SK-N-SH (cell line): ENCODE results near the gene KCNK4. TPM values are rescaled to one million over a fixed set of nuclear protein-coding genes. Genes with fewer than 3 reads are reported as not detected.

Experiments used
- CTCF ChIA-PET: fragments of 300-600, 350-600 bp; formaldehyde crosslinking; extraction: SDS; loops from one replicate; lab custom pipeline; 2021; lab: Yijun Ruan, JAX
- POLR2A ChIA-PET: fragments of 350-600 bp; sonication (Branson Sonifier 250); formaldehyde crosslinking; extraction: SDS; loops from one replicate; lab custom pipeline; 2020; ENCODE audit warnings: antibody characterized with exemption, inconsistent platforms; lab: Yijun Ruan, JAX
- DNase-seq: peaks from one replicate; pipeline ENCODE4 v3.0.0; 2012
- H2AFZ ChIP-seq: fragments of 200-600 bp; sonication (generic); 2 replicates; pipeline ENCODE4 v1.8.1; 2016; ENCODE audit warnings: antibody characterized with exemption, mild to moderate bottlenecking, low read depth
- H3F3A ChIP-seq: fragments of 200-600 bp; sonication (generic); replicated peaks from 2 replicates; pipeline ENCODE3; 2016; ENCODE audit warnings: antibody characterized with exemption, mild to moderate bottlenecking; ENCODE audit not compliant: insufficient read depth
- H3K27ac ChIP-seq, 2 experiments: fragments of 200-500 bp in 1 of 2; fragments of 200-600 bp in 1 of 2; sonication (Bioruptor generic) in 1 of 2; sonication (generic), shearing (Covaris generic) in 1 of 2; 2 replicates each; pipeline versions ENCODE4 v1.5.1 to v1.6.1; 2014 to 2016; ENCODE audit warnings: low read depth in 2 of 2, inconsistent platforms in 1 of 2, low read length in 1 of 2, mild to moderate bottlenecking in 1 of 2, mixed read lengths in 1 of 2
- H3K27me3 ChIP-seq: fragments of 200-600 bp; sonication (generic), shearing (Covaris generic); 2 replicates; pipeline ENCODE4 v1.6.1; 2016; ENCODE audit warnings: mixed run types; ENCODE audit not compliant: insufficient read depth
- H3K36me3 ChIP-seq, 2 experiments: fragments of 200-500 bp in 1 of 2; fragments of 200-600 bp in 1 of 2; sonication (Bioruptor generic) in 1 of 2; sonication (generic) in 1 of 2; replicated peaks in 1 of 2; 2 replicates each; pipeline versions ENCODE3 to v1.5.1; 2014 to 2016; ENCODE audit warnings: low read length in 1 of 2, mild to moderate bottlenecking in 1 of 2; ENCODE audit not compliant: insufficient read depth in 2 of 2, control insufficient read depth in 1 of 2
- H3K4me1 ChIP-seq, 2 experiments: fragments of 200-500 bp in 1 of 2; fragments of 200-600 bp in 1 of 2; sonication (Bioruptor generic) in 1 of 2; sonication (generic), shearing (Covaris generic) in 1 of 2; 2 replicates each; pipeline versions ENCODE4 v1.5.1 to v1.6.1; 2014 to 2016; ENCODE audit warnings: low read depth in 1 of 2, low read length in 1 of 2, mixed run types in 1 of 2; ENCODE audit not compliant: insufficient read depth in 2 of 2, control insufficient read depth in 1 of 2
- H3K4me2 ChIP-seq: fragments of 200-600 bp; sonication (generic), shearing (Covaris generic); 2 replicates; pipeline ENCODE4 v1.6.1; 2017; ENCODE audit warnings: mixed run types
- H3K4me3 ChIP-seq, 2 experiments: fragments of 200-500 bp in 1 of 2; fragments of 200-600 bp in 1 of 2; sonication (Bioruptor generic) in 1 of 2; sonication (generic), shearing (Covaris generic) in 1 of 2; 2 replicates each; pipeline versions ENCODE4 v1.5.1 to v1.8.1; 2014 to 2016; ENCODE audit warnings: low read depth in 2 of 2, inconsistent platforms in 1 of 2, low read length in 1 of 2, mild to moderate bottlenecking in 1 of 2, mixed read lengths in 1 of 2, moderate library complexity in 1 of 2
- H3K79me2 ChIP-seq: fragments of 200-600 bp; sonication (generic); 2 replicates; pipeline ENCODE4 v1.8.1; 2017; ENCODE audit warnings: mild to moderate bottlenecking; ENCODE audit not compliant: insufficient read depth
- H3K9ac ChIP-seq: fragments of 200-600 bp; sonication (generic); 2 replicates; pipeline ENCODE4 v1.6.1; 2017; ENCODE audit warnings: mixed run types
- H3K9me2 ChIP-seq: fragments of 200-600 bp; sonication (generic); 2 replicates; pipeline ENCODE4 v1.6.1; 2017; ENCODE audit warnings: mixed run types
- H3K9me3 ChIP-seq: fragments of 200-600 bp; sonication (generic); 2 replicates; pipeline ENCODE4 v1.6.1; 2017; ENCODE audit warnings: mixed run types, mild to moderate bottlenecking, moderate library complexity
- H4K20me1 ChIP-seq: fragments of 200-600 bp; sonication (generic); 2 replicates; pipeline ENCODE4 v1.6.1; 2017; ENCODE audit warnings: mild to moderate bottlenecking, mixed run types; ENCODE audit not compliant: insufficient read depth
- CHD2 ChIP-seq: fragments of 150-350 bp; IDR thresholded peaks from 2 replicates; pipeline ENCODE4 v1.6.1; 2018; ENCODE audit warnings: low read length; ENCODE audit not compliant: partially characterized antibody
- FOSL2 ChIP-seq: IDR thresholded peaks from 2 replicates; pipeline ENCODE4 v1.4.0; 2012; ENCODE audit warnings: low read depth, mild to moderate bottlenecking, moderate library complexity, borderline replicate concordance
- GABPA ChIP-seq: IDR thresholded peaks from 2 replicates; pipeline ENCODE4 v1.4.0; 2012; ENCODE audit warnings: low read depth, mild to moderate bottlenecking
- JUND ChIP-seq: IDR thresholded peaks from 2 replicates; pipeline ENCODE4 v1.4.0; 2012
- MEF2A ChIP-seq: IDR thresholded peaks from 2 replicates; pipeline ENCODE4 v1.4.0; 2012; ENCODE audit warnings: low read depth, borderline replicate concordance
- NFIC ChIP-seq: IDR thresholded peaks from 2 replicates; pipeline ENCODE4 v1.4.0; 2012; ENCODE audit warnings: borderline replicate concordance
- RAD21 ChIP-seq: IDR thresholded peaks from 2 replicates; pipeline ENCODE4 v1.6.1; 2012; ENCODE audit warnings: mild to moderate bottlenecking, low read length
- RCOR1 ChIP-seq: fragments of 150-350 bp; IDR thresholded peaks from 2 replicates; pipeline ENCODE4 v1.6.1; 2017; ENCODE audit warnings: antibody characterized with exemption, low read length
- RFX5 ChIP-seq: IDR thresholded peaks from 2 replicates; pipeline ENCODE4 v1.6.1; 2012; ENCODE audit warnings: mild to moderate bottlenecking, improper control_type of control experiment, low read length
- RXRA ChIP-seq: IDR thresholded peaks from 2 replicates; pipeline ENCODE4 v1.4.0; 2012; ENCODE audit warnings: low read depth, mild to moderate bottlenecking, borderline replicate concordance
- SIN3A ChIP-seq: IDR thresholded peaks from 2 replicates; pipeline ENCODE4 v1.6.1; 2012; ENCODE audit warnings: low read depth, mild to moderate bottlenecking, low read length, moderate library complexity, borderline replicate concordance
- YY1 ChIP-seq: IDR thresholded peaks from 2 replicates; pipeline ENCODE4 v1.4.0; 2012; ENCODE audit warnings: low read depth, mild to moderate bottlenecking
- WGBS: methylation state at CpG from one replicate; pipeline ENCODE4 v1.1.6; 2017; ENCODE audit warnings: low lambda C conversion rate; 5-methylcytosine and 5-hydroxymethylcytosine counted together
- polyA plus RNA-seq, 3 experiments: library from polyadenylated mRNA; depleted of rRNA; stranded (reverse); fragments of >200 nt; gene quantifications; 2 replicates each; pipeline ENCODE4 v1.2.3, GENCODE V29; 2012
- TF ChIP-seq, protein P1 (sequence below): fragments of 200-600 bp; sonication (generic); IDR thresholded peaks from 2 replicates; pipeline ENCODE4 v1.6.1; 2017; ENCODE audit warnings: antibody characterized with exemption, mild to moderate bottlenecking, moderate library complexity
- TF ChIP-seq, protein P2 (sequence below): IDR thresholded peaks from 2 replicates; pipeline ENCODE4 v1.6.1; 2012; ENCODE audit warnings: mild to moderate bottlenecking, low read depth, low read length, moderate library complexity
- TF ChIP-seq, protein P3 (sequence below): fragments of 150-350 bp; IDR thresholded peaks from 2 replicates; pipeline ENCODE4 v1.6.1; 2017; ENCODE audit warnings: antibody characterized with exemption, low read length, low read depth, borderline replicate concordance

The KCNK4 gene
- polyA plus RNA-seq, 1 of the 3 experiments (the other 2 are of a cell fraction), result 0.16 TPM

DNA sequence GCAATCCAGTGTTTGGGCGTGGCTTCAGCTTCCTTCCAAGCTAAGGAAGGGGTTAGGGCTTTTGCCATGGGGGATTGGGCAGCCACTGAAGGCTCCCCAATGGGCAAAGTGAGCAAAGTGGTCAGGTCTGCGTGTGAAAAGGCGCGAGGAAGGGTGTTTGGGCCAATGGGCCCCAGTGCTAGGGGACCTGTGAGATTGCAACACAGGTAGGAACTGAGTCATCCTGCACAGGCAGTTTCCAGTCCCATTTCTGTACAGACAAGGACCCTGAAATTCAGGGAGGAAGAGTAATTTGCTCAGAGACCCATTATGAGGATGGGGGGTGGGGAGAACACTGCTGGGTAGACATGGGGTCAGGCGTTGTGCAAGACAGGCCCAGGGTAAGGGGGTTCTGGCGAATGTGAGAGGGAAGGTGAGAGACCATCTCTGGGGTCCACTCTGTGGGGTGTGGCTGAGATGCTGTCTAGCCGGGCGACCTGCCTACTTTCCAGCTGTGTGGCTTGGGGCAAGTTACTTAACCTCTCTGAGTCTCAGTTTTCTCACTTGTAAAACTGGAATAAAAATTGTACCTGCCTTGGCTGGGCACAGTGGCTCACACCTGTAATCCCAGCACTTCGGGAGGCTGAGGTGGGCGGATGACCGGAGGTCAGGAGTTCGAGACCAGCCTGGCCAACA is 56.2 kb downstream of the KCNK4 start:
- Histone ChIP-seq H3K27ac (no peak overlapping the region), H3K79me2 (no peaks in the 10 kb centered on the region), H3K4me3 (no peak overlapping the region), H4K20me1 (no peaks in the 10 kb centered on the region), H3K36me3 (no peaks in the 10 kb centered on the region), H3F3A (no peaks in the 10 kb centered on the region), H3K9me2 (no peaks in the 10 kb centered on the region), H3K9me3 (no peaks in the 10 kb centered on the region), H3K4me2 (no peak overlapping the region), H3K4me1 (no peaks in the 10 kb centered on the region; a peak in 1 of 4 replicates), H3K27me3 (no peaks in the 10 kb centered on the region), H2AFZ (no peak overlapping the region), H3K9ac (no peak overlapping the region)
- CTCF ChIA-PET, result no interaction called here
- DNase-seq, result peak; percentile 14
- 80% methylated on average over 12 of the region's 12 CpGs for WGBS
- POLR2A ChIA-PET, result no interaction called here
- TF ChIP-seq CHD2, result no peak
- TF ChIP-seq MEF2A, result no peak
- TF ChIP-seq RXRA, result no peak
- TF ChIP-seq SIN3A, result no peak

DNA sequence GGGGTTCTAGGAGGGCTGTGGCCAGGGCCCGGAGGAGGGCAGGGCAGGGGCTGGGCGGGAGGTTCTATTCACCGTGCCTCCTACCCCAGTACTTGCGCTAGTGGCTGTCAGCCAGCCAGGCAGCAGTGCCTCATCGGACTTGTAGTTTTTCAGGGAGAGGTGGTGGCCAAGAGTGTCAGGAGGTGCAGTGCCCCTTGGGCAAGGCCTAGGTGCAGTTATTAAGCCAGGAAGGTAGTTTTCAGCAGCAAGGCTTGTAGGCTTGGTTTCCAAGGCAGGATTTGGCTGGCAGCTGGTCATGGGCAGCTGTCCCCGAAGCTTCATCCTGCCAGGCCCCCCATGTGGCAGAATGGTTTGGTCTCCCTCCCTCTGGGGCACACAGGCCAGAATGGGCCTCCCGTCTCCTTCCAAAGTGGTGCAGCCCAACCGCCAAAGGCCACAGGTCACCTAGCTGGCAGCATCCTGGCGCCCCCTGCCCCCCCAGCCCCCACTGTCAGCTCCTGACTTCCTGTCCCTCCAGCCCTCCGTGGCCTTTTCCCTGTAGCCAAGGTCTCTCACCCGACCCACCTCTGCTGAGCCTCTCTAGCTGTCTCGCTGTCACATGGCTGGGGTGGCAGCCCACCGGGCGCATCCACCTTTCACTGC is 57.4 kb downstream of the KCNK4 start:
- no peak overlapping the region for H3K9ac ChIP-seq
- no peak for TF ChIP-seq RAD21
- no peaks in the 10 kb centered on the region for H3K79me2 ChIP-seq
- no peak overlapping the region for H2AFZ ChIP-seq
- H3K27me3 ChIP-seq, result no peaks in the 10 kb centered on the region
- no peaks in the 10 kb centered on the region for H4K20me1 ChIP-seq
- no peak overlapping the region for H3K4me2 ChIP-seq
- ChIA-PET POLR2A (no interaction called here), CTCF (interaction anchor here (0.7 to 1.7 kb wide), 3 partner anchors 17 to 205 kb away, joined by 3 to 5 read pairs (median 4); no protein-coding TSS in a partner anchor)
- H3K27ac ChIP-seq, result no peak overlapping the region
- DNase-seq, result peak; percentile 60
- H3K36me3 ChIP-seq, result no peaks in the 10 kb centered on the region
- no peaks in the 10 kb centered on the region; a peak in 1 of 4 replicates for H3K4me1 ChIP-seq
- WGBS, result 85% methylated on average over 9 of the region's 14 CpGs
- H3K9me3 ChIP-seq, result no peaks in the 10 kb centered on the region
- no peaks in the 10 kb centered on the region for H3F3A ChIP-seq
- no peaks in the 10 kb centered on the region for H3K9me2 ChIP-seq
- no peak overlapping the region for H3K4me3 ChIP-seq

DNA sequence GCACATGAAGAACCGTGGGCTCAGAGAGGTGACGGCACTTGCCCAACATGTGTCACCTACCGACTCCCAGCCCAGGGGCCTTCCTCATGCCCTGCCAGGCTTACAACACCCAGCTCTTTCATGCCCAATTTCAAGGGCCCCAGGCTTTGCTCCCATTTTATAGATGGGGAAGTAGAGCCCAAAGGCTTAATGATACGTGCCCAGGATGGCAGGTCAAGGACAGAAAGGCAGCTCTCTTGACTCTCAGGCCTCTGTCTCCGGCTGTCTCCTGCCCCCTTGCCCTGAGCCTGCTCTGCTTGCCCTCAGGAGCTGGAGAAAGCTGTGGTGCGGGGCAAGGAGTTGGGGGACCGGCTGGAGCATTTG is 57.9 kb downstream of the KCNK4 start:
- WGBS, result 88% methylated on average over 7 of the region's 7 CpGs
- Histone ChIP-seq H3K27me3 (no peaks in the 10 kb centered on the region), H3K79me2 (no peaks in the 10 kb centered on the region), H3K9ac (no peak overlapping the region), H3K4me1 (no peaks in the 10 kb centered on the region; a peak in 1 of 4 replicates), H3K36me3 (no peaks in the 10 kb centered on the region), H3F3A (no peaks in the 10 kb centered on the region), H4K20me1 (no peaks in the 10 kb centered on the region), H3K9me3 (no peaks in the 10 kb centered on the region), H3K4me3 (no peak overlapping the region), H3K27ac (no peak overlapping the region), H3K9me2 (no peaks in the 10 kb centered on the region), H2AFZ (no peak overlapping the region), H3K4me2 (no peak overlapping the region)
- POLR2A ChIA-PET, result no interaction called here
- DNase-seq, result no peak
- CTCF ChIA-PET, result interaction anchor here (0.7 to 1.7 kb wide), 4 partner anchors 17 to 205 kb away, joined by 3 to 5 read pairs (median 4); no protein-coding TSS in a partner anchor
- no peak for TF ChIP-seq GABPA
- no peak for TF ChIP-seq NFIC
- TF ChIP-seq RXRA, result no peak
- TF ChIP-seq RCOR1, result no peak
- no peak for TF ChIP-seq JUND
- TF ChIP-seq RFX5, result no peak
- TF ChIP-seq, protein P1, sequence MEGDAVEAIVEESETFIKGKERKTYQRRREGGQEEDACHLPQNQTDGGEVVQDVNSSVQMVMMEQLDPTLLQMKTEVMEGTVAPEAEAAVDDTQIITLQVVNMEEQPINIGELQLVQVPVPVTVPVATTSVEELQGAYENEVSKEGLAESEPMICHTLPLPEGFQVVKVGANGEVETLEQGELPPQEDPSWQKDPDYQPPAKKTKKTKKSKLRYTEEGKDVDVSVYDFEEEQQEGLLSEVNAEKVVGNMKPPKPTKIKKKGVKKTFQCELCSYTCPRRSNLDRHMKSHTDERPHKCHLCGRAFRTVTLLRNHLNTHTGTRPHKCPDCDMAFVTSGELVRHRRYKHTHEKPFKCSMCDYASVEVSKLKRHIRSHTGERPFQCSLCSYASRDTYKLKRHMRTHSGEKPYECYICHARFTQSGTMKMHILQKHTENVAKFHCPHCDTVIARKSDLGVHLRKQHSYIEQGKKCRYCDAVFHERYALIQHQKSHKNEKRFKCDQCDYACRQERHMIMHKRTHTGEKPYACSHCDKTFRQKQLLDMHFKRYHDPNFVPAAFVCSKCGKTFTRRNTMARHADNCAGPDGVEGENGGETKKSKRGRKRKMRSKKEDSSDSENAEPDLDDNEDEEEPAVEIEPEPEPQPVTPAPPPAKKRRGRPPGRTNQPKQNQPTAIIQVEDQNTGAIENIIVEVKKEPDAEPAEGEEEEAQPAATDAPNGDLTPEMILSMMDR, result no peak
- TF ChIP-seq, protein P2, sequence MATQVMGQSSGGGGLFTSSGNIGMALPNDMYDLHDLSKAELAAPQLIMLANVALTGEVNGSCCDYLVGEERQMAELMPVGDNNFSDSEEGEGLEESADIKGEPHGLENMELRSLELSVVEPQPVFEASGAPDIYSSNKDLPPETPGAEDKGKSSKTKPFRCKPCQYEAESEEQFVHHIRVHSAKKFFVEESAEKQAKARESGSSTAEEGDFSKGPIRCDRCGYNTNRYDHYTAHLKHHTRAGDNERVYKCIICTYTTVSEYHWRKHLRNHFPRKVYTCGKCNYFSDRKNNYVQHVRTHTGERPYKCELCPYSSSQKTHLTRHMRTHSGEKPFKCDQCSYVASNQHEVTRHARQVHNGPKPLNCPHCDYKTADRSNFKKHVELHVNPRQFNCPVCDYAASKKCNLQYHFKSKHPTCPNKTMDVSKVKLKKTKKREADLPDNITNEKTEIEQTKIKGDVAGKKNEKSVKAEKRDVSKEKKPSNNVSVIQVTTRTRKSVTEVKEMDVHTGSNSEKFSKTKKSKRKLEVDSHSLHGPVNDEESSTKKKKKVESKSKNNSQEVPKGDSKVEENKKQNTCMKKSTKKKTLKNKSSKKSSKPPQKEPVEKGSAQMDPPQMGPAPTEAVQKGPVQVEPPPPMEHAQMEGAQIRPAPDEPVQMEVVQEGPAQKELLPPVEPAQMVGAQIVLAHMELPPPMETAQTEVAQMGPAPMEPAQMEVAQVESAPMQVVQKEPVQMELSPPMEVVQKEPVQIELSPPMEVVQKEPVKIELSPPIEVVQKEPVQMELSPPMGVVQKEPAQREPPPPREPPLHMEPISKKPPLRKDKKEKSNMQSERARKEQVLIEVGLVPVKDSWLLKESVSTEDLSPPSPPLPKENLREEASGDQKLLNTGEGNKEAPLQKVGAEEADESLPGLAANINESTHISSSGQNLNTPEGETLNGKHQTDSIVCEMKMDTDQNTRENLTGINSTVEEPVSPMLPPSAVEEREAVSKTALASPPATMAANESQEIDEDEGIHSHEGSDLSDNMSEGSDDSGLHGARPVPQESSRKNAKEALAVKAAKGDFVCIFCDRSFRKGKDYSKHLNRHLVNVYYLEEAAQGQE, result no peak
- TF ChIP-seq, protein P3, sequence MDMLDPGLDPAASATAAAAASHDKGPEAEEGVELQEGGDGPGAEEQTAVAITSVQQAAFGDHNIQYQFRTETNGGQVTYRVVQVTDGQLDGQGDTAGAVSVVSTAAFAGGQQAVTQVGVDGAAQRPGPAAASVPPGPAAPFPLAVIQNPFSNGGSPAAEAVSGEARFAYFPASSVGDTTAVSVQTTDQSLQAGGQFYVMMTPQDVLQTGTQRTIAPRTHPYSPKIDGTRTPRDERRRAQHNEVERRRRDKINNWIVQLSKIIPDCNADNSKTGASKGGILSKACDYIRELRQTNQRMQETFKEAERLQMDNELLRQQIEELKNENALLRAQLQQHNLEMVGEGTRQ, result no peak
- TF ChIP-seq MEF2A, result no peak
- no peak for TF ChIP-seq YY1
- no peak for TF ChIP-seq FOSL2
